ENCODE data around the gene UVSSA.

The UVSSA gene

GRCh38 chr4:1316537-1317168 lies 30.4 kb upstream of the UVSSA start:
- TF ChIP-seq, protein P1, sequence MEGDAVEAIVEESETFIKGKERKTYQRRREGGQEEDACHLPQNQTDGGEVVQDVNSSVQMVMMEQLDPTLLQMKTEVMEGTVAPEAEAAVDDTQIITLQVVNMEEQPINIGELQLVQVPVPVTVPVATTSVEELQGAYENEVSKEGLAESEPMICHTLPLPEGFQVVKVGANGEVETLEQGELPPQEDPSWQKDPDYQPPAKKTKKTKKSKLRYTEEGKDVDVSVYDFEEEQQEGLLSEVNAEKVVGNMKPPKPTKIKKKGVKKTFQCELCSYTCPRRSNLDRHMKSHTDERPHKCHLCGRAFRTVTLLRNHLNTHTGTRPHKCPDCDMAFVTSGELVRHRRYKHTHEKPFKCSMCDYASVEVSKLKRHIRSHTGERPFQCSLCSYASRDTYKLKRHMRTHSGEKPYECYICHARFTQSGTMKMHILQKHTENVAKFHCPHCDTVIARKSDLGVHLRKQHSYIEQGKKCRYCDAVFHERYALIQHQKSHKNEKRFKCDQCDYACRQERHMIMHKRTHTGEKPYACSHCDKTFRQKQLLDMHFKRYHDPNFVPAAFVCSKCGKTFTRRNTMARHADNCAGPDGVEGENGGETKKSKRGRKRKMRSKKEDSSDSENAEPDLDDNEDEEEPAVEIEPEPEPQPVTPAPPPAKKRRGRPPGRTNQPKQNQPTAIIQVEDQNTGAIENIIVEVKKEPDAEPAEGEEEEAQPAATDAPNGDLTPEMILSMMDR (IDR thresholded peaks at IDR 0.05; ENCODE audit: insufficient read depth, low read length, missing control alignments): no peak
- CTCF ChIA-PET: no interaction called here
- no peak for DNase-seq (ENCODE audit: low read depth, low spot score)
- H3K4me3 ChIP-seq (ENCODE audit: low read depth, low read length): no peak overlapping the region
- POLR2A ChIA-PET: no interaction called here

GRCh38 chr4:1317177-1318045 lies 29.6 kb upstream of the UVSSA start:
- ChIA-PET POLR2A (interaction anchor here (0.6 kb wide), 1 partner anchor 28 kb away, joined by 3 read pairs; no protein-coding TSS in a partner anchor), CTCF (no interaction called here)
- DNase-seq (ENCODE audit: low read depth, low spot score): no peak
- no peak overlapping the region for H3K4me3 ChIP-seq (ENCODE audit: low read depth, low read length)
- TF ChIP-seq, protein P1 (IDR thresholded peaks at IDR 0.05; ENCODE audit: insufficient read depth, low read length, missing control alignments): no peak

DNA sequence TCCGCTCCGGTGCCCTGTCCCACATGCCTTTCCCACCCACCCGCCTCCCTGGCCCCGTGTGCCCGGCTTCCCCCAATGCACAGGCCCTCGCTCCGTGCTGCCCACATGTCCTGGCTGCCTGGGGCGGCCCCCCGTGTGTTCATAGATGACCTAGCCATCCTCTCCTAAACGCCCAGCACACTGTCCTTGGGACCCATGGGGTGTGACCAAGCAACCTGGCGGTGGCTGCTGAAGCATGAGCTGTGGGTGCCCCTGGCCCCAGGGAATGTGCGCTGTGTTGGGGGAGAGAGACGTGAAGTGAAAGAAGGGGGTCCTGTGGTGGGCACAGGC lies 29.0 kb upstream of the UVSSA start:
- TF ChIP-seq, protein P1 (IDR thresholded peaks at IDR 0.05; ENCODE audit: insufficient read depth, low read length, missing control alignments): no peak
- no peak for DNase-seq (ENCODE audit: low read depth, low spot score)
- ChIA-PET POLR2A (interaction anchor here (0.6 kb wide), 1 partner anchor 27 kb away, joined by 3 read pairs; no protein-coding TSS in a partner anchor), CTCF (interaction anchor here (0.8 kb wide), 1 partner anchor 152 kb away, joined by 3 read pairs; no protein-coding TSS in a partner anchor)
- no peak overlapping the region for H3K4me3 ChIP-seq (ENCODE audit: low read depth, low read length)

DNA sequence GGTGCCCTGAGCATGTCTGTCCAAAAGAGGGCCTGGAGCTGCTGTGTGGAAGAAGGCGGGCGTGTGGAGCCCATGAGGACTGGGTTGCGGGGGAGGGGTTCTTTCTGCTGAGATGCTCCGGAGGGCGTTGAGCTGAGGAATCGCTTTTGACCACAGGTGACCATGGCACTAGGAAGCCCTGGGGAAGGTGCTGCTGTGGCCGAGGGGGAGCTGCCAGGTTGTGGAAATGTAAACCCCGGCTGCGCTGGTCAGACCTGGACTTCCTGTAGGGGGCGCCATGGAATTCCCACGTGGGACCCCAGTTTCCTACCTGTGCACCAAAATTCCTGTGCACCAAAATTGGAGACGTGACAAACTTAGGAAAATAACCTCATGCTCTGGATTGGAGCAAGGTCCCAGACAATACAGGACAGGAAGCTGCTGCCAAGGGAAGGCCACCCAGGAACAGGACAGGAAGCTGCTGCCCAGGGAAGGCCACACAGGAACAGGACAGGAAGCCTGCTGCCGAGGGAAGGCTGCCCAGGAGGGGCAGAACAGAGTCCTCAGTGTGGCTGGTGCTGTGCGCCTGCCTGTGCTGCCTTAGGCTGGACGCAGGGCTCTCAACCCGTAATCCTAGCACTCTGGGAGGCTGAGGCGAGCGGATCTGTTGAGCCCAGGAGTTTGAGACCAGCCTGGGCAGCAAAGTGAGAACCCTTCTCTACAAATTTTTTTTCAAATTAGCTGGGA lies 28.4 kb upstream of the UVSSA start:
- DNase-seq (ENCODE audit: low read depth, low spot score): no peak
- ChIA-PET POLR2A (interaction anchor here (0.6 kb wide), 1 partner anchor 27 kb away, joined by 3 read pairs; no protein-coding TSS in a partner anchor), CTCF (interaction anchor here (0.7 to 0.8 kb wide), 4 partner anchors 9 to 152 kb away, joined by 3 read pairs; no protein-coding TSS in a partner anchor)

DNA sequence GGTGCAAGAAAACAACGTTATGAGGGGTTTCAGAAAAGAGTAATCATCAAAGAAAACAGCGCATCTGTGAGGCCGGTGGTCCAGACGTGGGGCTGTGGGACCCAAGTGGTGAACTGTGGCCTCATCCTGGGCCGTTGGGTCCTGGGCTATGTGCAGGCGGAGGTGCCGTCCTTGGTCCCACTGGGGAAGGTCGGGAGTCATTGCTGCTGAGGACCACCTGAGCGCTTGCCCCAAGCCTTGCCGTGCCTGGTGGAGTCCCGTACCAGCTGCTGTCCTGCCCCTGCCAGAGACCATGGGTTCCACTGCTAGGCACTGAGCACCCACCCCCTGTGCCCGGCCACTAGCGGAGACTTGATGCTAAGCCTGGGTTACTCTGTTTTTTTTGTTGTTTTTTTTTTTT lies 25.5 kb upstream of the UVSSA start:
- no peak for DNase-seq (ENCODE audit: low read depth, low spot score)
- CTCF ChIA-PET: no interaction called here
- TF ChIP-seq, protein P1 (IDR thresholded peaks at IDR 0.05; ENCODE audit: insufficient read depth, low read length, missing control alignments): no peak
- H3K4me3 ChIP-seq (ENCODE audit: low read depth, low read length): no peak overlapping the region
- POLR2A ChIA-PET: no interaction called here

More for the DNA sequence above, 28.4 kb upstream of the UVSSA start:
- TF ChIP-seq, protein P1 (IDR thresholded peaks at IDR 0.05; ENCODE audit: insufficient read depth, low read length, missing control alignments): no peak
- no peak overlapping the region for H3K4me3 ChIP-seq (ENCODE audit: low read depth, low read length)
